Measurements from ENCODE around the gene TBC1D2. TPM values are rescaled to one million over a fixed set of nuclear protein-coding genes. Genes with fewer than 3 reads are reported as not detected.

TBC1D2 gene
- total and polyA plus RNA-seq, 2 of the 4 experiments (the other 2 are of a cell fraction), result 36.9 to 62.7 TPM

GRCh38 chr9:98222885-98223691 lies 32.4 kb downstream of the TBC1D2 start:
- ChIA-PET CTCF (interaction anchor here (1.0 kb wide), 1 partner anchor 15 kb away, joined by 3 read pairs; no protein-coding TSS in a partner anchor), POLR2A (ENCODE audit: unreplicated experiment) (interaction anchor here (0.6 kb wide), 3 partner anchors 34 to 286 kb away, joined by 3 to 10 read pairs (median 10); no protein-coding TSS in a partner anchor)
- no peaks in the 10 kb centered on the region for H4K20me1 ChIP-seq (ENCODE audit: insufficient read depth, low read length)
- H3K4me3 ChIP-seq (ENCODE audit: insufficient read depth, low read depth, low read length), result no peak overlapping the region
- peak overlapping the region; percentile 99 for H2BK20ac ChIP-seq (ENCODE audit: low read depth, low read length)
- peak overlapping the region; percentile 100 for H3K4ac ChIP-seq (ENCODE audit: low read depth, low read length)
- peak overlapping the region; percentile 98 for H3K56ac ChIP-seq (ENCODE audit: extremely low read depth, insufficient read depth, low read length)
- BruUV-seq (replicated peaks), result no TSS peak
- peak overlapping the region; percentile 100 for H2BK120ac ChIP-seq (ENCODE audit: low read depth, low read length)
- no peaks in the 10 kb centered on the region for H3K27me3 ChIP-seq (ENCODE audit: control insufficient read depth, insufficient read depth, low read length)
- H2AK5ac ChIP-seq (ENCODE audit: low read depth, low read length), result peak overlapping the region; percentile 100
- peak overlapping the region; percentile 100 for H2BK5ac ChIP-seq (ENCODE audit: low read depth, low read length, poor library complexity, severe bottlenecking)
- H3K27ac ChIP-seq (ENCODE audit: insufficient read depth, low read length), result peak overlapping the region; percentile 98
- ATAC-seq (ENCODE audit: low read depth), result peak; percentile 94
- peak overlapping the region; percentile 99 for H3K14ac ChIP-seq (replicated peaks; ENCODE audit: low read depth, low read length)
- H3K4me2 ChIP-seq (ENCODE audit: low read depth, low read length), result peak overlapping the region; percentile 22; the same call in 1 of the 2 replicates
- peak overlapping the region; percentile 99 for H2AK9ac ChIP-seq (replicated peaks; ENCODE audit: low read depth, low read length, poor library complexity)
- H3K9me1 ChIP-seq (ENCODE audit: insufficient read depth, low read length), result peaks cover 36% of the 10 kb centered on the region
- peak overlapping the region; percentile 97 to 99 for H4K8ac ChIP-seq (ENCODE audit: low read depth in 2 of 2, low read length in 2 of 2)
- peak; percentile 99 for DNase-seq
- peak overlapping the region; percentile 100 for H4K91ac ChIP-seq (ENCODE audit: insufficient read depth, low read depth, low read length)
- H4K5ac ChIP-seq (ENCODE audit: low read depth, low read length), result peak overlapping the region; percentile 98
- peaks cover 37% of the 10 kb centered on the region for H3K4me1 ChIP-seq (ENCODE audit: control insufficient read depth, insufficient read depth, low read length)
- H2BK15ac ChIP-seq (ENCODE audit: low read depth, low read length), result peak overlapping the region; percentile 94
- H3K9ac ChIP-seq (ENCODE audit: low read depth, low read length), result peak overlapping the region; percentile 52
- H3K18ac ChIP-seq (ENCODE audit: low read depth, low read length), result peak overlapping the region; percentile 94
- peak overlapping the region; percentile 98 for H3K23ac ChIP-seq (ENCODE audit: low read depth, low read length)
- H2AFZ ChIP-seq (replicated peaks; ENCODE audit: low read length, poor library complexity), result peak overlapping the region; percentile 79
- H3K79me1 ChIP-seq (ENCODE audit: low read depth in 1 of 2, low read length in 2 of 2), result peaks cover 34 to 59% of the 10 kb centered on the region in 2 experiments
- dilution Hi-C loops (cut with HindIII; ENCODE audit: low sequenced_read_pairs, unreplicated experiment), result no loop called here
- H3K36me3 ChIP-seq (ENCODE audit: control insufficient read depth, insufficient read depth, low read length), result peaks cover 10% of the 10 kb centered on the region
- WGBS, 2 experiments (ENCODE audit: extremely low coverage in 2 of 2, insufficient read length in 1 of 2), result no CpG with 5 or more reads among the region's 5 CpGs
- intact Hi-C loops (cut with micrococcal nuclease), result loop anchor here (2.0 kb wide), 1 partner anchor 32 kb away; the partner anchor contains the start of gene TBC1D2
- in situ Hi-C loops (cut with MboI; ENCODE audit: low sequenced_read_pairs), result no loop called here
- no peaks in the 10 kb centered on the region for H3K9me3 ChIP-seq (ENCODE audit: control insufficient read depth, insufficient read depth, low read length)
- no peak for TF ChIP-seq BHLHE40 (IDR thresholded peaks at IDR 0.05; ENCODE audit: low read depth, low read length)
- no peak for TF ChIP-seq RCOR1 (IDR thresholded peaks at IDR 0.05; ENCODE audit: insufficient replicate concordance, low read length)
- no peak for TF ChIP-seq RFX5 (IDR thresholded peaks at IDR 0.05; ENCODE audit: low read depth, low read length)
- no peak for TF ChIP-seq ELK1 (IDR thresholded peaks at IDR 0.05; ENCODE audit: borderline replicate concordance, low read depth, low read length)
- no peak for TF ChIP-seq CTCF (conservative IDR thresholded peaks at IDR 0.05; ENCODE audit: low read depth, low read length)
- TF ChIP-seq MAFK (IDR thresholded peaks at IDR 0.05; ENCODE audit: low read depth, low read length), result no peak
- TF ChIP-seq RAD21 (IDR thresholded peaks at IDR 0.05; ENCODE audit: low read length), result no peak
- TF ChIP-seq NFE2L2 (IDR thresholded peaks at IDR 0.05; ENCODE audit: low read depth, low read length), result peak; percentile 0; the same call in 1 of the 2 replicates
- peak; percentile 68; the same call in 1 of the 2 replicates for TF ChIP-seq MAZ (IDR thresholded peaks at IDR 0.05; ENCODE audit: borderline replicate concordance, low read depth, low read length)
- 0 out of 2 replicates have a peak, but pooled peaks have one; percentile 14 for TF ChIP-seq FOS (IDR thresholded peaks at IDR 0.05; ENCODE audit: low read depth, low read length)
- no peak for TF ChIP-seq CHD1 (IDR thresholded peaks at IDR 0.05; ENCODE audit: low read depth, low read length)
- TF ChIP-seq SMC3 (IDR thresholded peaks at IDR 0.05; ENCODE audit: low read depth, low read length), result no peak
- TF ChIP-seq MXI1 (IDR thresholded peaks at IDR 0.05; ENCODE audit: borderline replicate concordance, low read depth, low read length), result no peak

Data from IMR-90 (cell line).